HG03432 (cell line): ENCODE measurements around the gene SAMD4B.

ENCODE experiments used
- ATAC-seq: cut with Tn5 transposase; IDR thresholded peaks from one replicate; pipeline ENCODE4 v1.9.1; 2021; ENCODE audit warnings: mild to moderate bottlenecking, moderate library complexity; ENCODE audit not compliant: unreplicated experiment

SAMD4B gene

GRCh38 chr19:39420769-39421168, 78.5 kb downstream of the SAMD4B start:
- no peak for ATAC-seq

DNA sequence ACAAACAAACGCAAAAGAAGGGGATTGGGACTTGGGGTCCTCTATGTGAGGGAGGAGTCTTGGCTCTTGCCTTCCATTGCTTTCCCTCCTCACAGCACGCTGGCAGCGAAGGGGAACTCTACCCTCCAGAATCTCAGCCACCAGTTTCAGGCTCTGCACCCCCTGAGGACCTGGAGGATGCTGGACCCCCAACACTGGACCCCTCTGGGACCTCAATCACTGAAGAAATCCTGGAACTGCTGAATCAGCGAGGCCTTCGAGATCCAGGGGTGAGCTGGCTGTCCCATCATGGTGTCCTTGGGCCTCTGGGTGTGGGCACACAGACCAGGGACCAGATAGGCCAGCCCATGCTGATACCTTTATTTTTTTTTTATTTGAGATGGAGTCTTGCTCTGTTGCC, 79.8 kb downstream of the SAMD4B start:
- no peak for ATAC-seq

GRCh38 chr19:39423258-39424086, 81.3 kb downstream of the SAMD4B start:
- ATAC-seq = no peak

GRCh38 chr19:39424934-39425333, 82.7 kb downstream of the SAMD4B start:
- no peak for ATAC-seq

GRCh38 chr19:39425744-39426143, 83.5 kb downstream of the SAMD4B start:
- no peak for ATAC-seq

- ATAC-seq = no peak
Measured at GRCh38 chr19:39426170-39426569, 83.9 kb downstream of the SAMD4B start.

GRCh38 chr19:39427707-39428106, 85.5 kb downstream of the SAMD4B start:
- no peak for ATAC-seq

DNA sequence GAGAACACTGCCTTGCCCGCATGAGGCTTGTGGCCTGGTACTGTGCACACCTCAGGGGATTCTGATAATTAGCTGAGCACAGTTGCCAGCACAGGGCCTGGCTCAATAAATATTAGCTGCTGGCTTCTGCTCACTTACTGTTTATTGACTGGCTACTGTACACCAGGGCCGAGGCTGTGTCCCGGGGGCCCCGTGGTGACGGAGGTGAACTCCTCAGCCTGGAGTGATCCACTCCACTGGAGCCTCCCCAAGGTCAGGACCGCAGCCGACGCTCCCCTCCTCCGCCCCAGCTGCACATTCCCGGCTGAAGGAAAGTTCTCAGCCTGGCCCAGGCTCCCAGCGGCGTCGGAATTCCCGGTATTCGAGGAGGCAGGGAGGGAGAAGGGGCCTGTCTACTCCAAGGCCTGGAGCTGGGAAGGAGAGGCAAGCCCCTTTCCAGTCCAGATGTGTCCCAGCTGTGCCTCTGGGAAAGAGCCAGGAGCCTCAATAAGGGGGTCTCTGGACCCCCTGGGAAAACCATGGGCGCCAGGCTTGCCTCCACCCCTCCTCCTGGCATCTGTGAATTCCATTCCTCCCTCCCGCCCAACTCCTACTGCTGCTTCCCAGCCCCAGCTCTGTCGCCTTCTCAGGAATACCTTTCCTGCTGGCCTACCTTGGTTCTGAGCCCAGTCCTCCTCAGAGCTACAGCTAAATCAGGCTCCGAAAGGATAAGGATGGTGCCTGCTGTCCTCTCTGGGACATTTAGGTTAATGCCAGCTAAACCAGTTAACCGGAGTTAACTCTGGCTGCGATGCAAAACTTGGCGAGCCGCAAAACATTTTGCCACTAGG, 86.3 kb downstream of the SAMD4B start:
- ATAC-seq = no peak

- ATAC-seq = no peak
Measured at GRCh38 chr19:39430675-39431593, 88.7 kb downstream of the SAMD4B start.

- no peak for ATAC-seq
Measured at GRCh38 chr19:39432677-39433025, 90.4 kb downstream of the SAMD4B start.

GRCh38 chr19:39433480-39434079, 91.4 kb downstream of the SAMD4B start:
- no peak for ATAC-seq

DNA sequence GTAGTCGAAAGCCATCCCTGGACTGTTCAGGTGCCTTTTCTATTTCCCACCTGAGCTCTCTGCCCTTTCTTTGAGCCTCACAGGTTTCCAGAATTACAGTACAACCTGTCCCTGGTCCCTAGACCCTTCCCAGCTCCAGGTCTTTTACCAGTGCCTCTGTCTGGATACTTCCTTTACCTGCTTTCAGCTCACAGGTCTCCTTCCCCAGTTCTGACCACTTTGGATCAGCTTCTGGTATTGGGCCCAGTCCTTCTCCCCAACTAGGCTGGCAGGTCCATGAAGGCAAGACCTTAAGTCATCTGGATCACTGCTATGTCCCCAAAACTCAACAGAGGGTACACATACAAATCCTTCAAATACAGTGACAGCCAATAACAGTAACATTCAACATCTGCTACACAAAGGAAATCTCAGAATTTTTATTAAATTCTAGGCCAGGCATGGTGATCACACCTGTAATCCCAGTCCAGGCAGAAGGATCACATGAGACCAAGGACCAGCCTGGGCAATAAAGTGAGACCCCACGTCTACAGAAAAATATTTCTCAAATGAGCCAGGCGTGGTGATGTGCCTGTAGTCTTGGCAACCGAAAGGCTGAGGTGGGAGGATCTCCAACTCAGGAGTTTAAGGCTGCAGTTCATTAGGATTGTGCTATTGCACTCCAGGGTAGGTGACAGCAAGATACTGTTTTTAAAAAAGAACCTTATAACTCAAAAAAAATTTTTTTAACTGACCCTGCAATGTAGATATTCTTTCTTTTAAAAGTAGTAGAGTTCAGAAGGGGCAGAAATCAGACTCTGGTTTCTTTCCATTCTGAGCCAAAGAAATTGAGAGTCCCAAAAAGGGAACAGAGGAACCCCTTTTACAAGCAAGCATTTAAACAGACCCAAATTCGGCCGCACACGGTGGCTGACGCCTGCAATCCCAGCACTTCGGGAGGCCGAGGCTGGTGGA, 92.2 kb downstream of the SAMD4B start:
- ATAC-seq = no peak
